Type B pancreatic cell (in vitro differentiated cells): ENCODE data around the gene RPP21. TPM values are rescaled to one million over a fixed set of nuclear protein-coding genes. Genes with fewer than 3 reads are reported as not detected.

Experiments
- DNase-seq: peaks from one replicate; pipeline ENCODE4 v3.0.0; 2021; ENCODE audit warnings: mixed read lengths; ENCODE audit not compliant: unreplicated experiment; ENCODE audit errors: extremely low spot score
- H3K27ac Mint-ChIP-seq: 2 replicates; pipeline ENCODE4 v1.8.0; 2021; ENCODE audit warnings: mild to moderate bottlenecking, mixed read lengths
- H3K27me3 Mint-ChIP-seq: 2 replicates; pipeline ENCODE4 v1.8.0; 2021; ENCODE audit warnings: mixed read lengths
- H3K36me3 Mint-ChIP-seq: 2 replicates; pipeline ENCODE4 v1.8.0; 2021; ENCODE audit warnings: mixed read lengths
- H3K4me1 Mint-ChIP-seq: one replicate; pipeline ENCODE4 v1.8.0; 2021; ENCODE audit warnings: mixed read lengths; ENCODE audit not compliant: unreplicated experiment
- H3K4me3 Mint-ChIP-seq: 2 replicates; pipeline ENCODE4 v1.8.0; 2021; ENCODE audit warnings: mild to moderate bottlenecking, mixed read lengths
- H3K9me3 Mint-ChIP-seq: 2 replicates; pipeline ENCODE4 v1.8.0; 2021; ENCODE audit warnings: mixed read lengths
- total RNA-seq: library from RNA; stranded (reverse); gene quantifications from 2 replicates; pipeline ENCODE4 v1.2.1, GENCODE V29; 2021; ENCODE audit warnings: low replicate concordance
- TF ChIP-seq, protein P1 (sequence below): fragments of 200-600 bp; sonication (generic); conservative IDR thresholded peaks from 2 replicates; pipeline ENCODE4 v1.5.0; 2021; ENCODE audit warnings: antibody characterized with exemption, mild to moderate bottlenecking

RPP21 gene
- total RNA-seq, 1 donor from 2014 or later = 49.6 TPM

DNA sequence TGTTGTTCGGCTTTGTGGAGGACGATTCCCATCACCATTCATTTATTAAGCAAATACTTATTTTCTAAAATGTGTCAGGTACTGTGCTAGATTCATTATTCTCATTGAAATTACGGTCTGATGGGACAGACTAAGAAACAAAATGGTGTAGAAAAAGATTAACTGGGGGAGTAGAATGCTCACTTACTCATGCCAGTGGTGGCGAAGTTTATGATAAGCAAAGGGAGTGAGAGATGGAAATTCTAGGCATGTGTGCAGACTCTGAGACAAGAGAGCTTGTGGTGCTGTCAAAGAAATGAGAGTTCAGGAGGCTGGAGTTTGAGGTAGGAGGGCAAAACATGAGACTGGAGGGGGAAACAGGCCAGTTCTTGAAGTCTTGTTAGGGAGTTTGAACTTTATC is 896 bp downstream of the RPP21 start:
- no peaks in the 10 kb centered on the region for H3K27me3 Mint-ChIP-seq
- peak overlapping the region; percentile 91 for H3K4me3 Mint-ChIP-seq
- TF ChIP-seq, protein P1, sequence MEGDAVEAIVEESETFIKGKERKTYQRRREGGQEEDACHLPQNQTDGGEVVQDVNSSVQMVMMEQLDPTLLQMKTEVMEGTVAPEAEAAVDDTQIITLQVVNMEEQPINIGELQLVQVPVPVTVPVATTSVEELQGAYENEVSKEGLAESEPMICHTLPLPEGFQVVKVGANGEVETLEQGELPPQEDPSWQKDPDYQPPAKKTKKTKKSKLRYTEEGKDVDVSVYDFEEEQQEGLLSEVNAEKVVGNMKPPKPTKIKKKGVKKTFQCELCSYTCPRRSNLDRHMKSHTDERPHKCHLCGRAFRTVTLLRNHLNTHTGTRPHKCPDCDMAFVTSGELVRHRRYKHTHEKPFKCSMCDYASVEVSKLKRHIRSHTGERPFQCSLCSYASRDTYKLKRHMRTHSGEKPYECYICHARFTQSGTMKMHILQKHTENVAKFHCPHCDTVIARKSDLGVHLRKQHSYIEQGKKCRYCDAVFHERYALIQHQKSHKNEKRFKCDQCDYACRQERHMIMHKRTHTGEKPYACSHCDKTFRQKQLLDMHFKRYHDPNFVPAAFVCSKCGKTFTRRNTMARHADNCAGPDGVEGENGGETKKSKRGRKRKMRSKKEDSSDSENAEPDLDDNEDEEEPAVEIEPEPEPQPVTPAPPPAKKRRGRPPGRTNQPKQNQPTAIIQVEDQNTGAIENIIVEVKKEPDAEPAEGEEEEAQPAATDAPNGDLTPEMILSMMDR = no peak
- H3K9me3 Mint-ChIP-seq = no peaks in the 10 kb centered on the region
- H3K4me1 Mint-ChIP-seq = peaks cover 7% of the 10 kb centered on the region
- H3K27ac Mint-ChIP-seq = peak overlapping the region; percentile 74
- no peak for DNase-seq
- peaks cover 10% of the 10 kb centered on the region for H3K36me3 Mint-ChIP-seq

DNA sequence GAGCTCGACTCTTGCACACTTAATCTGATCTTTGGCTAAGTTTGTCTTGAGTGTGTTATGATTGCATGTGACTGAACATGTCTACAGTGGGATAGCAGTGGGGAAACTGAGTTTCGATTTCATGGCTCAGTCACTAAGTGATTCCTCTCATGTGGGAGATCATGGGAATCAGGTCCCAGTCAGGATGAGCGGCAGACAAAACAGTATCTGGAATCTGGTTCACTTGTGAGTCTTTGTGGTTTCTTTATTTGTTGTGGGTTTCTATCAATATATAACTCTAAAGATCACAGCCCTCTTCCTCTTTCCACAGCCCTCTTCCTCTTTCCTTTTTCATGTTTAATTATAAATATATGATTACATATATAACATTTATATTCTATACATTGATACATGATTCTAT is 4.0 kb downstream of the RPP21 start:
- Mint-ChIP-seq H3K27ac (no peak overlapping the region), H3K9me3 (no peaks in the 10 kb centered on the region), H3K4me1 (peaks cover 7% of the 10 kb centered on the region), H3K27me3 (peaks cover 3% of the 10 kb centered on the region), H3K4me3 (no peak overlapping the region), H3K36me3 (peaks cover 10% of the 10 kb centered on the region)
- TF ChIP-seq, protein P1 = no peak
- no peak for DNase-seq

DNA sequence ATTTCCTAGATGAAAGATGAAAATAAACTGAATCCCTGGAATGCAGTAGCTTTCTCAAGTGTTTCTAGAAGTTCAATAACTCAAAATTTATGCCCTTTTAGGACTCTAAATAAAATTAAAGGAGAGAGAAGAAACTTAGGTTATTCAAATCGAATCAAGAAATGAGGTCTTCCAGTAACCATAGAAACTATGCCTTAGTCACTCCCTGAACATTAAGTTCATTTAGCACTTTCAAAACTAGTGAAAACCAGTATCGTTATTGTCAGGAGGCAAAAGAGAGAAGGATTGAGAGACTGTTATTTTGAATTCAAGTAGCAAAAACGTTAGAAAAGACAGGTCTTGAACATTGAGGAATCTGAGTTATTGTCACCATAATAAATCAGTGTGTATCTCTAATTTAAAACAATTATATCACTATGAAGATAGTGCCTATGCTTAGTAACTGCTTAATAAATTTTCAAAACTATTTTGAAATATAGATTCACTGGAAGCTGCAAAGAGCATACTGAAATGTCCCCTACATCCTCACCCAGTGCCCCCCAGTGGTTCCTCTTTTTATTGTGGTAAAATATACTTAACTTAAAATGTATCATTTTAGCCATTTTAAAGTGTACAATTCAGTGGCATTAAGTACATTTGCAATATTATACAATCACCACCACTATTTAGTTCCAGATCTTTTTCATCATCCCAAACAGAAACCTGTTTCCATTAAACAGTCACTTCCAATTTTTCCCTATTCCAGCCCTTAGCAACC is 4.6 kb downstream of the RPP21 start:
- peaks cover 10% of the 10 kb centered on the region for H3K36me3 Mint-ChIP-seq
- H3K27ac Mint-ChIP-seq = no peak overlapping the region
- no peak overlapping the region for H3K4me3 Mint-ChIP-seq
- peaks cover 7% of the 10 kb centered on the region for H3K4me1 Mint-ChIP-seq
- TF ChIP-seq, protein P1 = peak; percentile 23
- no peak for DNase-seq
- H3K9me3 Mint-ChIP-seq = no peaks in the 10 kb centered on the region
- H3K27me3 Mint-ChIP-seq = peaks cover 3% of the 10 kb centered on the region

DNA sequence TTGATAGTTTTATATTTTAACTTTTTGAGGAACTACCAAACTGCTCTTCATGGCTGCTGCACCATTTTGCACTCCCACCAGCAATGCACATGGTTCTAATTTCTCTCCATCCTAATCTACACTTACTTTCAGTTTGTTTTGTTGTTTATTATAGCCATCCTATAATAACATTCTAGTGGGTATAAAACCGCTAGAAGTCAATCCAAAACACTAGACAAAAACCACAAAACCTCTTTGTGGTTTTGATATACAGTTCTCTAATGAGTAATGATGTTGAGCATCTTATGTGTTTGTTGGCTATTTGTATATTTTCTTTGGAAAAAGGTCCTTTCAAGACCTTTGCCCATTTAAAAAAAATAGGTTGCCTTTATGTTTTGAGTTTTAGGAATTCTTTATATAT is 5.6 kb downstream of the RPP21 start:
- Mint-ChIP-seq H3K27ac (no peak overlapping the region), H3K27me3 (peaks cover 3% of the 10 kb centered on the region), H3K4me3 (no peak overlapping the region), H3K9me3 (no peaks in the 10 kb centered on the region), H3K36me3 (peaks cover 10% of the 10 kb centered on the region), H3K4me1 (peaks cover 7% of the 10 kb centered on the region)
- TF ChIP-seq, protein P1 = no peak
- DNase-seq = no peak

DNA sequence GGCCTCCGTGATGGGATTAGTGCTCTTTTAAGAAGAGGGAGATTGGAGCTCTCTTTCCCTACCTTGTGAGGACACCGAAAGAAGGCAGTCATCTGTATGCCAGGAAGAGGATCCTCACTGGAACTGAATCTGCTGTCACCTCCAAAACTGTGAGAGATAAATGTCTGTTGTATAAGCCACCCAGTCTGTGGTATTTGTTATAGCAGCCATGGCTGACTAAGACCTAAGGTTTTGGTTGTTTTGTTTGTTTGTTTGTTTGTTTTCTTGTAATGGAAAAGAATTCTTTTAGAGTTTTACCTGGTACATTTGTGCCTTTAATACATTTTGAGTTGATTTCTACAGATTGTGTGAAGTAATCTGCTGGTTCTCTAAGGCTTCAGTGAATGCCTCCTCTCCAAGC is 7.6 kb downstream of the RPP21 start:
- H3K4me1 Mint-ChIP-seq = no peaks in the 10 kb centered on the region
- no peaks in the 10 kb centered on the region for H3K9me3 Mint-ChIP-seq
- H3K36me3 Mint-ChIP-seq = no peaks in the 10 kb centered on the region
- DNase-seq = no peak
- H3K4me3 Mint-ChIP-seq = no peak overlapping the region
- TF ChIP-seq, protein P1 = no peak
- H3K27me3 Mint-ChIP-seq = peaks cover 13% of the 10 kb centered on the region
- H3K27ac Mint-ChIP-seq = no peak overlapping the region
